H9 (cell line): ENCODE data around the gene NECAP2. TPM values are rescaled to one million over a fixed set of nuclear protein-coding genes. Genes with fewer than 3 reads are reported as not detected.

ENCODE experiments used
- DNase-seq: peaks from one replicate; pipeline ENCODE4 v3.0.0-alpha.2; 2017
- H2AFZ ChIP-seq: one replicate; pipeline ENCODE4 v1.6.1; 2013; ENCODE audit warnings: mild to moderate bottlenecking, low read length, control low read depth, moderate library complexity
- H2AK5ac ChIP-seq: 2 replicates; pipeline ENCODE4 v1.6.1; 2013; ENCODE audit warnings: low read length, control low read depth, mixed read lengths; ENCODE audit not compliant: insufficient read length
- H2BK120ac ChIP-seq: one replicate; pipeline ENCODE4 v1.6.1; 2013; ENCODE audit warnings: low read depth, mild to moderate bottlenecking, low read length, control low read depth, inconsistent platforms; ENCODE audit not compliant: poor library complexity, severe bottlenecking
- H2BK12ac ChIP-seq: 2 replicates; pipeline ENCODE4 v1.6.1; 2013; ENCODE audit warnings: low read length, control low read depth, mixed read lengths, low read depth; ENCODE audit not compliant: insufficient read length
- H2BK15ac ChIP-seq: 2 replicates; pipeline ENCODE4 v1.6.1; 2013; ENCODE audit warnings: low read depth, low read length, control low read depth
- H2BK20ac ChIP-seq: one replicate; pipeline ENCODE4 v1.6.1; 2013; ENCODE audit warnings: low read depth, mild to moderate bottlenecking, low read length, control low read depth, inconsistent platforms; ENCODE audit not compliant: poor library complexity, severe bottlenecking
- H2BK5ac ChIP-seq: 2 replicates; pipeline ENCODE4 v1.6.1; 2013; ENCODE audit warnings: low read length, control low read depth, mixed read lengths; ENCODE audit not compliant: insufficient read length
- H3K14ac ChIP-seq: 2 replicates; pipeline ENCODE4 v1.6.1; 2013; ENCODE audit warnings: low read length, control low read depth; ENCODE audit not compliant: insufficient read depth
- H3K18ac ChIP-seq: 2 replicates; pipeline ENCODE4 v1.6.1; 2013; ENCODE audit warnings: low read depth, mild to moderate bottlenecking, mixed read lengths, low read length, control low read depth; ENCODE audit not compliant: insufficient read length
- H3K23ac ChIP-seq: 2 replicates; pipeline ENCODE4 v1.6.1; 2013; ENCODE audit warnings: low read length, control low read depth, mixed read lengths, low read depth; ENCODE audit not compliant: insufficient read length
- H3K23me2 ChIP-seq: 2 replicates; pipeline ENCODE4 v1.6.1; 2013; ENCODE audit warnings: low read depth, mild to moderate bottlenecking, mixed read lengths, low read length, control low read depth; ENCODE audit not compliant: insufficient read length, poor library complexity, severe bottlenecking
- H3K27ac ChIP-seq: 2 replicates; pipeline ENCODE4 v1.5.1; 2013; ENCODE audit warnings: low read length, control low read depth, mixed read lengths, low read depth; ENCODE audit not compliant: insufficient read length
- H3K27me3 ChIP-seq: 2 replicates; pipeline ENCODE4 v1.6.1; 2013; ENCODE audit warnings: low read length, control low read depth, inconsistent platforms; ENCODE audit not compliant: insufficient read depth
- H3K4ac ChIP-seq: 2 replicates; pipeline ENCODE4 v1.6.1; 2013; ENCODE audit warnings: low read depth, mild to moderate bottlenecking, control low read depth, inconsistent platforms, low read length, moderate library complexity
- H3K4me1 ChIP-seq: 2 replicates; pipeline ENCODE4 v1.6.1; 2013; ENCODE audit warnings: low read length, control low read depth, inconsistent platforms; ENCODE audit not compliant: insufficient read depth
- H3K4me2 ChIP-seq: 2 replicates; pipeline ENCODE4 v1.6.1; 2013; ENCODE audit warnings: low read length, control low read depth, mixed read lengths; ENCODE audit not compliant: insufficient read length, insufficient read depth
- H3K56ac ChIP-seq: 2 replicates; pipeline ENCODE4 v1.6.1; 2013; ENCODE audit warnings: low read depth, mild to moderate bottlenecking, mixed read lengths, low read length, control low read depth; ENCODE audit not compliant: insufficient read length
- H3K79me1 ChIP-seq: 2 replicates; pipeline ENCODE4 v1.6.1; 2013; ENCODE audit warnings: low read depth, mild to moderate bottlenecking, moderate library complexity, low read length, control low read depth, inconsistent platforms; ENCODE audit not compliant: insufficient read depth, poor library complexity, severe bottlenecking
- H3K79me2 ChIP-seq: 2 replicates; pipeline ENCODE4 v1.6.1; 2013; ENCODE audit warnings: low read length, control low read depth, inconsistent platforms; ENCODE audit not compliant: insufficient read depth
- H3K9ac ChIP-seq: 2 replicates; pipeline ENCODE4 v1.6.1; 2013; ENCODE audit warnings: low read length, control low read depth, mixed read lengths; ENCODE audit not compliant: insufficient read length; ENCODE audit errors: extremely low read depth
- H3K9me3 ChIP-seq: one replicate; pipeline ENCODE4 v1.6.1; 2013; ENCODE audit warnings: low read depth, low read length, inconsistent platforms; ENCODE audit not compliant: control insufficient read depth
- H3T11ph ChIP-seq: one replicate; pipeline ENCODE4 v1.6.1; 2013; ENCODE audit warnings: mild to moderate bottlenecking, low read length, control low read depth, inconsistent platforms
- H4K20me1 ChIP-seq: one replicate; pipeline ENCODE4 v1.6.1; 2013; ENCODE audit not compliant: control insufficient read depth, insufficient read length, insufficient read depth
- H4K5ac ChIP-seq: 2 replicates; pipeline ENCODE4 v1.6.1; 2013; ENCODE audit warnings: low read depth, mild to moderate bottlenecking, mixed read lengths, low read length, control low read depth; ENCODE audit not compliant: insufficient read length
- H4K8ac ChIP-seq: replicated peaks from 2 replicates; pipeline ENCODE4 v1.6.1; 2013; ENCODE audit warnings: low read length, control low read depth, mixed read lengths, low read depth; ENCODE audit not compliant: insufficient read length
- H4K91ac ChIP-seq: 2 replicates; pipeline ENCODE4 v1.6.1; 2013; ENCODE audit warnings: low read depth, mild to moderate bottlenecking, moderate library complexity, mixed read lengths, low read length, control low read depth; ENCODE audit not compliant: insufficient read length
- H3K27ac Mint-ChIP-seq, 3 experiments: 2 replicates in 2 of 3; 3 replicates in 1 of 3; pipeline ENCODE4 v1.8.0; 2020 to 2021; ENCODE audit warnings: mixed read lengths in 3 of 3, mild to moderate bottlenecking in 1 of 3, moderate library complexity in 1 of 3
- H3K27me3 Mint-ChIP-seq: 2 replicates; pipeline ENCODE4 v1.8.0; 2021; ENCODE audit warnings: low read depth, mild to moderate bottlenecking, moderate library complexity, mixed read lengths
- H3K36me3 Mint-ChIP-seq, 3 experiments: 2 replicates in 2 of 3; 3 replicates in 1 of 3; pipeline ENCODE4 v1.8.0; 2020 to 2021; ENCODE audit warnings: low read depth in 3 of 3, mixed read lengths in 3 of 3; ENCODE audit not compliant: insufficient read depth in 1 of 3
- H3K4me1 Mint-ChIP-seq, 2 experiments: 2 replicates each; pipeline ENCODE4 v1.8.0; 2020; ENCODE audit warnings: mixed read lengths in 2 of 2
- H3K4me3 Mint-ChIP-seq, 2 experiments: 2 replicates in 1 of 2; 3 replicates in 1 of 2; pipeline ENCODE4 v1.8.0; 2020 to 2021; ENCODE audit warnings: mild to moderate bottlenecking in 2 of 2, mixed read lengths in 2 of 2, moderate library complexity in 1 of 2
- H3K9me3 Mint-ChIP-seq, 2 experiments: 2 replicates in 1 of 2; 3 replicates in 1 of 2; pipeline ENCODE4 v1.8.0; 2020; ENCODE audit warnings: mild to moderate bottlenecking in 2 of 2, mixed read lengths in 2 of 2, moderate library complexity in 1 of 2
- CTCF ChIP-seq: fragments of 200-600 bp; sonication (generic); conservative IDR thresholded peaks from 3 replicates; pipeline ENCODE4 v1.8.0; 2021; ENCODE audit warnings: antibody characterized with exemption, mild to moderate bottlenecking
- WGBS: extraction: QIAGEN DNeasy Blood & Tissue Kit; methylation state at CpG from one replicate; pipeline ENCODE4 v1.1.7; 2013; ENCODE audit warnings: missing lambda C conversion rate, low lambda C conversion rate, mixed read lengths; ENCODE audit not compliant: insufficient read length; ENCODE audit errors: extremely low coverage; 5-methylcytosine and 5-hydroxymethylcytosine counted together
- total RNA-seq: library from RNA; stranded (reverse); gene quantifications from 2 replicates; pipeline ENCODE4 v1.2.1, GENCODE V29; 2021

NECAP2 gene
- total RNA-seq, 1 experiment from 2014 or later, result 33.2 TPM

DNA sequence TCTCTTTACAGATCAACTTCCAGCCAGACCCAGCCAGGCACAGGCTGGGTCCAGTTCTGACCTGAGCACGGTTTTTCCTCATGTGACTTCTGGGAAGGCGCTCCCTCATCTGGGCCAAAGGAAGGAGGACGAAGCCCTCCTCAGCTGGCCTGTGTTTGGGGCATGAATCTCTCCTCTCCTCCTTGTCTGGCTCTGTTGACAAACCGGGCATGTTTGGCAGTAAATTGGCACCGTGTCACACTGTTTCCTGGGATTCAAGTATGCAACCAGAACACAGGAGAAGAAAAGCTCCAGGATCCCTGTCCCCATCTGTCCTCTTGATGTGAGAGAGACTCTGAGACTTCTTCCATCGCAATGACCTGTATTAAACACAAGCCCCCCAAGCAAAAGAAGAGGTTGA is 18.3 kb downstream of the NECAP2 start:
- Histone ChIP-seq H4K20me1 (no peaks in the 10 kb centered on the region), H3K18ac (no peak overlapping the region), H3T11ph (no peak overlapping the region), H3K9ac (no peak overlapping the region), H2BK120ac (no peak overlapping the region), H2BK15ac (no peak overlapping the region), H2BK12ac (no peak overlapping the region), H2AFZ (no peak overlapping the region), H3K79me2 (no peaks in the 10 kb centered on the region), H2AK5ac (no peak overlapping the region), H3K27ac (no peak overlapping the region), H3K23me2 (no peaks in the 10 kb centered on the region), H3K79me1 (no peaks in the 10 kb centered on the region), H4K5ac (no peak overlapping the region), H2BK5ac (no peak overlapping the region), H3K4me2 (no peak overlapping the region), H4K8ac (no peak overlapping the region), H3K56ac (no peak overlapping the region), H3K14ac (no peak overlapping the region), H2BK20ac (no peak overlapping the region), H3K9me3 (no peaks in the 10 kb centered on the region), H4K91ac (no peak overlapping the region), H3K27me3 (no peaks in the 10 kb centered on the region), H3K4ac (no peak overlapping the region), H3K4me1 (no peaks in the 10 kb centered on the region), H3K23ac (no peak overlapping the region)
- Mint-ChIP-seq H3K36me3 (peaks cover 16 to 62% (median 47%) of the 10 kb centered on the region in 3 experiments), H3K27ac (peak overlapping the region in 2 of 3 experiments; percentile 34 to 35; a peak in 1 of 7 replicates), H3K9me3 (no peaks in the 10 kb centered on the region), H3K4me3 (no peak overlapping the region), H3K27me3 (no peaks in the 10 kb centered on the region), H3K4me1 (peaks cover 3 to 7% of the 10 kb centered on the region in 2 experiments; a peak in 2 of 4 replicates)
- no CpG with 5 or more reads among the region's 6 CpGs for WGBS
- no peak for TF ChIP-seq CTCF
- no peak for DNase-seq
